NT2/D1 (cell line): ENCODE data around the gene KIAA0513.

Source experiments
- DNase-seq: peaks from one replicate; pipeline ENCODE4 v3.0.0-alpha.2; 2011; ENCODE audit warnings: low read depth, low spot score
- H3K27me3 ChIP-seq: 2 replicates; pipeline ENCODE4 v1.6.0; 2011; ENCODE audit warnings: mild to moderate bottlenecking; ENCODE audit not compliant: insufficient read length, insufficient read depth
- H3K36me3 ChIP-seq: 2 replicates; pipeline ENCODE4 v1.6.1; 2011; ENCODE audit warnings: mild to moderate bottlenecking, low read length, mixed read lengths; ENCODE audit not compliant: insufficient read depth, insufficient read length
- H3K4me1 ChIP-seq: 2 replicates; pipeline ENCODE4 v1.5.1; 2011; ENCODE audit not compliant: insufficient read depth, insufficient read length
- H3K4me3 ChIP-seq: 2 replicates; pipeline ENCODE4 v1.5.1; 2011; ENCODE audit warnings: low read depth; ENCODE audit not compliant: insufficient read length
- H3K9ac ChIP-seq: 2 replicates; pipeline ENCODE4 v1.6.0; 2011; ENCODE audit warnings: low read depth; ENCODE audit not compliant: insufficient read length
- H3K9me3 ChIP-seq: 2 replicates; pipeline ENCODE4 v1.5.1; 2011; ENCODE audit warnings: mild to moderate bottlenecking, low read length; ENCODE audit not compliant: insufficient read depth
- SUZ12 ChIP-seq: IDR thresholded peaks from 2 replicates; pipeline ENCODE4 v1.6.1; 2011; ENCODE audit not compliant: insufficient read length, insufficient read depth; ENCODE audit errors: extremely low read depth
- YY1 ChIP-seq: IDR thresholded peaks from 2 replicates; pipeline ENCODE4 v1.6.1; 2011; ENCODE audit not compliant: insufficient read length, insufficient read depth
- ZNF274 ChIP-seq: IDR thresholded peaks from 2 replicates; pipeline ENCODE4 v1.6.1; 2011; ENCODE audit warnings: mild to moderate bottlenecking, low read depth, low read length

The KIAA0513 gene

DNA sequence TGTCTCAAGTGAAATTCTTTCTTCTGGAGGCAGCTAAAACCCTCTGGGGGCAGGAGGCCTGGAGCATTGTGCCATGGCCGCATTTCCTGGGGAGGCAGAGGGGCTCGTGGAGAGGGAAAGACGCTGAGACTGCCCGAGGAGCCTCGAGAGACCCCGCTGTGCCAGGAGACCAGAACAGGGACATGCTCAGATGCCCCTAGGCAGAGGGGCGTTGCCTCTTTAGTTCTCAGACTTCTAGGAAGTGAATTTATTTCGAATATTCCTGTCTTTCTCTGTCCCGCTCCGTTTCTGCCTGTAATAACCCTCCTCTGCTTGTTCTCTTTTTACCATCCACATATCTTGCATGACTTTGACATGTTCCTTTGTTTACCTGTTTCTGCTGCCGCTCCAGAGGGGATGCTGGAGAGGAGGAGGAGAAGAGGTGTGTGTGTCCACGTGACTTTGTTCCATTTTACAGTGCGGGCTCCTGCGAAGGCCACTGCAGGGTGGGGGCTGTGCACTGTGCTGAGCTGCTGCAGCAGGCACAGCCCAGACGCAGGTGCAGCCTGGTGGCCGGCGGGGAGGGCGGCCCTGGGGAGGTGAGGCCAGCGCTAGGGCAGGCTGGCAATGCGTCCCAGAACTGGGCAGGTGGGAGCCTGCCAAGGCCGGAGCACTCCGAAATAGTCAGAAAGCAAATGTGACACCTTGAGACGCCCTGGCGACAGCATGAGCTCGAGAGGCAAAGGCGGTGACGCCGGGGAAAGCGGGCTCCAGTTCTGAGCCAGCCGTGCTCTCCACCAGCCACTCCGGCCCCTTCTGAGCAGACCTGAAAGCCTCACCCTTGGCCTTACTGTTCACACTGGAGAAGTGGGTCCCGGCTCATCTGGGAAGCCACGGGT, 54.8 kb downstream of the KIAA0513 start:
- Histone ChIP-seq H3K27me3 (no peaks in the 10 kb centered on the region), H3K4me1 (peaks cover 43% of the 10 kb centered on the region), H3K9me3 (no peaks in the 10 kb centered on the region), H3K4me3 (peak overlapping the region; percentile 31), H3K36me3 (peaks cover 18% of the 10 kb centered on the region), H3K9ac (peak overlapping the region; percentile 85)
- peak; percentile 44 for DNase-seq
- TF ChIP-seq SUZ12: no peak
- TF ChIP-seq YY1: no peak
- TF ChIP-seq ZNF274: no peak

DNA sequence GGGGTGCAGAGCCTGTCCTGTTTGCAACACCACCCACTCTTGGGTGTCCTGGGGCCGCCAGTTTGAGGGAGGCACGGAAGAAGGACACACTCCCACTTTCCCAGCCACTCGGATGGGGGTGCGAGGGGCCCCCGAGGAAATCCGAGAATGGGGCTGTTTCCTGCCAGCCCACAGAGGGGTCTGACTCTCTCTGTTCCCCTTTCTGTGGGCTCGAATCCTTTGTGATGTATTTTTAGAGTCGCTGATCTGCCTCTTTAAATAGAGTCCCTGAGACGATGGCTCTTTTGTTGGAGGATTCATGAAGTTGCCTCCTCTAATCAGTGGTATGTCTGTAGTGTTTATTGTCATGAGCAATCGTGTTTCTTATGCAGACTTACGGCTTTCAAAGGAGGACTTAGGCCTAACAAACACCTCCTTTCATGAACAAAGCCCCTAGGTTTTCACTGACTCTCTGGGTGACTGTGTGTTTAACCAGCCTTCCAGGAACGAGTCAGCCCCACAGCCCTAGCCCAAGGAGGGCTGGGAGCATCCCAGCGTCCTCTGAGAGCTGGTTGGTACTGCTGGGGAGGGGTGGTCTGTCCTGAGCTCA, 55.5 kb downstream of the KIAA0513 start:
- Histone ChIP-seq H3K4me1 (peaks cover 38% of the 10 kb centered on the region), H3K9me3 (no peaks in the 10 kb centered on the region), H3K36me3 (peaks cover 13% of the 10 kb centered on the region), H3K4me3 (peak overlapping the region; percentile 31), H3K9ac (peak overlapping the region; percentile 85), H3K27me3 (no peaks in the 10 kb centered on the region)
- TF ChIP-seq ZNF274: no peak
- no peak for TF ChIP-seq YY1
- no peak for TF ChIP-seq SUZ12
- DNase-seq: peak; percentile 96

DNA sequence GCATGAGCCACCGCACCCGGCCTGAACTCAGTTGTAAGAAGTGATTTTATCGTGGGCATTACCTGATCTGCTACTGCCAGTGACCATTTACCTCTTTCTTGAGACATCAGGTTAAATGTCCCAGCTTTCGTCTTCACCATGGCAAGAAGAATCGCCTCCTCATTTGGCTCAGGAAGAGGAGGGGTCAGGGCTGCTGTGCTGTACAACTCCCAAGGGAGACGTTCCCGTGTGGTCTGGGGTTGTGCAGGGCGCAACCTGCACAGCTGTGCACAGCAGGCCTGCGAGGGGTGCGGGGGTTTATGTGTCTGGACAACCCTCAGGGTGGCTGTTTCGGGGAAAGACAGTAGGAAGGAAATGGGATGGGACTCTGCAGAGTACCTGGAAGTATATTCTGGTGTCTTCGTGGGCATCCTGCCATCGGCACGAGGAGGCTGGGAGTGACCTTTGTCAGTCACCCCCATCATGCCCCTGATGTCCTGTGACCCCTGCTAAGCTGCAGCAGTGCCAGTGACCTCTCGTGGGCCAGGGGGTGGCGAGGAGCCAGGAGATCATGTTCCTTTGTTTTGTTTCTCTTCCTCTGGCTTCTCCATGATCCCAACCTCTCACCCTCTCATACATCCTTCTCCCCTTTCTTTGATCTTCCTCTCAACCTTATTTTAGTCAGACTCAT, 57.4 kb downstream of the KIAA0513 start:
- no peaks in the 10 kb centered on the region for H3K27me3 ChIP-seq
- peak overlapping the region; percentile 27 for H3K9ac ChIP-seq
- no peak overlapping the region for H3K4me3 ChIP-seq
- peaks cover 5% of the 10 kb centered on the region for H3K36me3 ChIP-seq
- TF ChIP-seq ZNF274 (no peak), SUZ12 (no peak), YY1 (no peak)
- no peak for DNase-seq
- H3K9me3 ChIP-seq: no peaks in the 10 kb centered on the region
- H3K4me1 ChIP-seq: peaks cover 38% of the 10 kb centered on the region

DNA sequence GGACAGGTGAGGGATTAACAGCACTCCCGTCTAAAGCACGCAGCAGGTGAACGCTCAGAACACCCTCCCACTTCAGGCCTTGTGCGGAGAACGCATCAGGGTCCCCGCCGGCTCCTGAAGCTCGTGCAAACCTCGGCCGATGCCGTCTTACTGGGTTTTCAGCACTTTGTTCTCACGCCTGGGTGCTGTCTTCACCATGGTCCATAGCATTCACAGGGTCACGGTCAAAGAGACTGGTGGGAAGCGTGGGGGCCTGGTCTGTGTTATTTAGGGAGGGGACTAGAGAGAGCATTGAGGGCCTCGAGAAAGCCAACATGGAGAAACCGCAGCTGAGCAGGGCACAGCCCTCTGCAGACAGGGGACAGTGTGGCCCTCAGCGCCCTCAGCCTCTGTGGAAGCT, 58.1 kb downstream of the KIAA0513 start:
- H3K36me3 ChIP-seq: peaks cover 5% of the 10 kb centered on the region

DNA sequence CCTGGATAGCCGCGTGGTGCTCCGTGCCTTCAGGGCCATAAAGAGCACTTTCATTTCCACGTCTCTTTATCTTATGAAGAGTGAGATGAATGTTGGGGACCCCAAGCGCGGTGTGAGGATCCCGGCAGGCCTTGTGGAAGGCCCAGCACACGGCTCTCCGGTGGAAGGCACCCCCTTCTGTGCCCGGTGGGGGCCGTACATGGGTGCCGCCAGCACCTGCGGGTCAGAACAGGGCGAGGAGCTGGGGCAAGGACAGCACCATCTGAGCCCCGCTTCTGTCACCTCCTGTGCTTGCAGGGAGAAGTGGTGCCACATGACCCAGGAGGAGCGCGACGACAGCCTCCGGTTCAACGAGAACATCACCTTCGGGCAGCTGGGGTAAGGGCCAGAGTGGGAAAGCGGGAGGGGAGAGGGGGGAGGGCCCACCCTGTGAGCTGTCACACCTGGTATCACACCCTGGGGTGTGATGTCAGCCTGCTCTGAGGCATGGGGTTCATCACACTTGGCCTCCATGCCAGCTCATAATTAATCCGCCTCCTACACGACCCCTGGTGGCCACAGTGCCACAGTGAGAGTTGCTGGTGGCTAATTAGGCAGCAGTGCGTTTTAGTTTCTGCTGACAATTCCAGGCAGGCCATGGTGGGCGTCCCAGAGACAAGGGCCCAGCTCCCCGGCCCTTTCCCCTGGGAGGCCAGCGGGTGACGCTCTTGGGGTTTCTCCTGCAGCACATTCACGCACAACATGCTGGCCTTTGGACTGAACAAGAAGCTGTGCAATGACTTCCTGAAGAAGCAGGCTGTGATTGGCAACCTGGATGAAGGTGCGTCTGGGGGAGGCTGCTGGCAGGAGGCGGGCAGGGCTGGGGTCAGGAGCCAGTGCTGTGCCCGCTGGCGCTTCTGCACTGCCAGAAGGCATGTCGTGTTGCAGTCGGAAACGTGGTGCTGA, 59.0 kb downstream of the KIAA0513 start:
- peak; percentile 70 for DNase-seq
- H3K36me3 ChIP-seq: peaks cover 5% of the 10 kb centered on the region
- no peaks in the 10 kb centered on the region for H3K27me3 ChIP-seq
- H3K9ac ChIP-seq: peak overlapping the region; percentile 54
- H3K4me1 ChIP-seq: peaks cover 38% of the 10 kb centered on the region
- no peak overlapping the region for H3K4me3 ChIP-seq
- TF ChIP-seq YY1: no peak
- no peak for TF ChIP-seq ZNF274
- TF ChIP-seq SUZ12: no peak
- no peaks in the 10 kb centered on the region for H3K9me3 ChIP-seq

More for the DNA sequence above, 58.1 kb downstream of the KIAA0513 start:
- no peaks in the 10 kb centered on the region for H3K9me3 ChIP-seq
- H3K4me3 ChIP-seq: no peak overlapping the region
- no peak for TF ChIP-seq YY1
- TF ChIP-seq SUZ12: no peak
- no peak for TF ChIP-seq ZNF274
- H3K9ac ChIP-seq: peak overlapping the region; percentile 13
- no peaks in the 10 kb centered on the region for H3K27me3 ChIP-seq
- DNase-seq: no peak
- H3K4me1 ChIP-seq: peaks cover 39% of the 10 kb centered on the region

DNA sequence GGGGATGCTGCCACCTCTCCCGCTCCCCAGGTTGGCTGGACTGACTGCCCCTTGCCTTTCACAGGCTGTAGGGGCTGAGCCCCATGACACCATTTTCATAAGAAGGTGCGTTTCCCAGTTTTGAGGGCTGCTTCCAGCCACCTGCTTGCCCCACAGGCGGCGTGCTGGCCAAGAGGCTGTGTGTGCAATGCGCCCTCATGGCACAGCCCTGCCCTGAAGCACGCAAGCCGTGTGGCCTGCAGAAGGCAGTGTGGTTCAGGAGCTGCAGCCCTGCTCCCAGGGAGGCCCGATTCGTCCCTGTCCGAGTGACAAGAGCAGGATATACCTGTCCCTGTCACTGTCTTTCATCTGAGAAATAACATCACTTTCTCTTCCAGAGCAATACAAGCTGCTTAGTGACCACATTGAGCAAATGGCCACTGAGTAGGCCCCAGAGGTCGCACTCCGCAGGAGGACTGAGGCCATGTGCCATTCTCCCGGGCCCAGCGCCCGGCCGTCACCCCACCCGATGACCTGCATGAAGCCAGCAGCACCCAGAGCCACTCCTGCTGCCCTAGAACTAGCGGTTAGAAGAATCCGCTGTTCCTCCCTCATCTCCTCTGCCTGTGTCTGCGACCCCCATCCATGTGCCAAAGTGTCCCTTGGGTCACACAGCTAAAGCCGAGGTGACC, 60.4 kb downstream of the KIAA0513 start:
- peaks cover 34% of the 10 kb centered on the region for H3K4me1 ChIP-seq
- no peak for DNase-seq
- no peak overlapping the region for H3K4me3 ChIP-seq
- H3K9me3 ChIP-seq: no peaks in the 10 kb centered on the region
- peaks cover 5% of the 10 kb centered on the region for H3K36me3 ChIP-seq
- TF ChIP-seq ZNF274 (no peak), SUZ12 (no peak), YY1 (no peak)
- no peak overlapping the region for H3K9ac ChIP-seq
- no peaks in the 10 kb centered on the region for H3K27me3 ChIP-seq
